ENCODE results near the gene MACROD2.

DNA sequence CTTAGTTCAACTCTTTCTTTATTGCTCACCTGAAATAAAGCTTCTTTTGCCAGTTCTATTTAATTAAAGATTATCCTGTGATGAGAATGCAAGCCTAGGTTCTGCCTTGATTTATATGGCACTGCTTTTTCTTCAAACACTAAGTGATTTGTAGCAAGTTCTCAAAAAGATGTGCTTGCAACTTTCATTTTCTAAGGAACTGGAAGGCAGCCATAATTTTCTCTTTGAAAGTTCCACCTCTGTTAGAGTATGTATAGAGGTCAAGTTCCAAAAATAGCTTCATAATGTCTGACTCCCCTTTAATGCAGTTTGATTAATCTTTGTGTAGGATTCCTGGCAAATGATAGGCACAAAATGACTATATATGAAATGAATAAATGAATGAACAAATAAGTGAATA is 870.4 kb downstream of the MACROD2 start:
- TF ChIP-seq POLR2A (IDR thresholded peaks at IDR 0.05) = no peak
- TF ChIP-seq, protein P1, sequence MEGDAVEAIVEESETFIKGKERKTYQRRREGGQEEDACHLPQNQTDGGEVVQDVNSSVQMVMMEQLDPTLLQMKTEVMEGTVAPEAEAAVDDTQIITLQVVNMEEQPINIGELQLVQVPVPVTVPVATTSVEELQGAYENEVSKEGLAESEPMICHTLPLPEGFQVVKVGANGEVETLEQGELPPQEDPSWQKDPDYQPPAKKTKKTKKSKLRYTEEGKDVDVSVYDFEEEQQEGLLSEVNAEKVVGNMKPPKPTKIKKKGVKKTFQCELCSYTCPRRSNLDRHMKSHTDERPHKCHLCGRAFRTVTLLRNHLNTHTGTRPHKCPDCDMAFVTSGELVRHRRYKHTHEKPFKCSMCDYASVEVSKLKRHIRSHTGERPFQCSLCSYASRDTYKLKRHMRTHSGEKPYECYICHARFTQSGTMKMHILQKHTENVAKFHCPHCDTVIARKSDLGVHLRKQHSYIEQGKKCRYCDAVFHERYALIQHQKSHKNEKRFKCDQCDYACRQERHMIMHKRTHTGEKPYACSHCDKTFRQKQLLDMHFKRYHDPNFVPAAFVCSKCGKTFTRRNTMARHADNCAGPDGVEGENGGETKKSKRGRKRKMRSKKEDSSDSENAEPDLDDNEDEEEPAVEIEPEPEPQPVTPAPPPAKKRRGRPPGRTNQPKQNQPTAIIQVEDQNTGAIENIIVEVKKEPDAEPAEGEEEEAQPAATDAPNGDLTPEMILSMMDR (IDR thresholded peaks at IDR 0.05) = no peak
